ENCODE data around the gene UBA6.

Gene UBA6

GRCh38 chr4:67694662-67695061 is 6.3 kb downstream of the UBA6 start:
- Histone ChIP-seq H3K27me3 (ENCODE audit: control insufficient read depth, low read length) (no peaks in the 10 kb centered on the region), H3F3A (ENCODE audit: control insufficient read depth, insufficient read depth) (no peaks in the 10 kb centered on the region), H3K9me3 (ENCODE audit: control insufficient read depth, insufficient read depth, low read length) (no peaks in the 10 kb centered on the region), H3K4me2 (ENCODE audit: low read length) (no peak overlapping the region), H3K4me3 (ENCODE audit: low read length) (no peak overlapping the region), H3K36me3 (ENCODE audit: control insufficient read depth, low read length) (peaks cover 50% of the 10 kb centered on the region), H3K9me2 (replicated peaks; ENCODE audit: control insufficient read depth, low read length) (no peaks in the 10 kb centered on the region), H3K4me1 (ENCODE audit: control insufficient read depth, low read length) (peaks cover 8% of the 10 kb centered on the region), H4K20me1 (ENCODE audit: control insufficient read depth, insufficient read depth, low read depth, low read length) (no peaks in the 10 kb centered on the region; the same call in 1 of the 2 replicates), H3K27ac (ENCODE audit: low read depth, low read length) (no peak overlapping the region), H3K79me2 (ENCODE audit: control insufficient read depth, low read length) (peaks cover 53% of the 10 kb centered on the region)
- TF ChIP-seq CTCF (IDR thresholded peaks at IDR 0.05; ENCODE audit: low read depth, low read length, poor library complexity, severe bottlenecking) (no peak), EZH2phosphoT487 (IDR thresholded peaks at IDR 0.05; ENCODE audit: borderline replicate concordance, low read length) (no peak)

GRCh38 chr4:67691328-67691727 is 9.6 kb downstream of the UBA6 start:
- Histone ChIP-seq H3K79me2 (ENCODE audit: control insufficient read depth, low read length) (peaks cover 44% of the 10 kb centered on the region), H3K4me3 (ENCODE audit: low read length) (no peak overlapping the region), H3K27ac (ENCODE audit: low read depth, low read length) (no peak overlapping the region), H3K9me3 (ENCODE audit: control insufficient read depth, insufficient read depth, low read length) (no peaks in the 10 kb centered on the region), H3K9me2 (replicated peaks; ENCODE audit: control insufficient read depth, low read length) (no peaks in the 10 kb centered on the region), H3K27me3 (ENCODE audit: control insufficient read depth, low read length) (no peaks in the 10 kb centered on the region), H3F3A (ENCODE audit: control insufficient read depth, insufficient read depth) (no peaks in the 10 kb centered on the region), H4K20me1 (ENCODE audit: control insufficient read depth, insufficient read depth, low read depth, low read length) (no peaks in the 10 kb centered on the region), H3K36me3 (ENCODE audit: control insufficient read depth, low read length) (peaks cover 54% of the 10 kb centered on the region), H3K4me1 (ENCODE audit: control insufficient read depth, low read length) (no peaks in the 10 kb centered on the region), H3K4me2 (ENCODE audit: low read length) (no peak overlapping the region)
- TF ChIP-seq EZH2phosphoT487 (IDR thresholded peaks at IDR 0.05; ENCODE audit: borderline replicate concordance, low read length) (no peak), CTCF (IDR thresholded peaks at IDR 0.05; ENCODE audit: low read depth, low read length, poor library complexity, severe bottlenecking) (no peak)

GRCh38 chr4:67687636-67688035 is 13.3 kb downstream of the UBA6 start:
- Histone ChIP-seq H3K27me3 (ENCODE audit: control insufficient read depth, low read length) (no peaks in the 10 kb centered on the region), H3K4me2 (ENCODE audit: low read length) (no peak overlapping the region), H3K4me1 (ENCODE audit: control insufficient read depth, low read length) (no peaks in the 10 kb centered on the region), H3K36me3 (ENCODE audit: control insufficient read depth, low read length) (peaks cover 53% of the 10 kb centered on the region), H3K4me3 (ENCODE audit: low read length) (no peak overlapping the region), H3K27ac (ENCODE audit: low read depth, low read length) (no peak overlapping the region), H3K9me3 (ENCODE audit: control insufficient read depth, insufficient read depth, low read length) (no peaks in the 10 kb centered on the region), H3F3A (ENCODE audit: control insufficient read depth, insufficient read depth) (no peaks in the 10 kb centered on the region), H4K20me1 (ENCODE audit: control insufficient read depth, insufficient read depth, low read depth, low read length) (no peaks in the 10 kb centered on the region), H3K9me2 (replicated peaks; ENCODE audit: control insufficient read depth, low read length) (no peaks in the 10 kb centered on the region), H3K79me2 (ENCODE audit: control insufficient read depth, low read length) (peaks cover 49% of the 10 kb centered on the region)
- TF ChIP-seq EZH2phosphoT487 (IDR thresholded peaks at IDR 0.05; ENCODE audit: borderline replicate concordance, low read length) (no peak), CTCF (IDR thresholded peaks at IDR 0.05; ENCODE audit: low read depth, low read length, poor library complexity, severe bottlenecking) (no peak)

GRCh38 chr4:67685532-67685859 is 15.5 kb downstream of the UBA6 start:
- Histone ChIP-seq H3K79me2 (ENCODE audit: control insufficient read depth, low read length) (peaks cover 39% of the 10 kb centered on the region), H3F3A (ENCODE audit: control insufficient read depth, insufficient read depth) (no peaks in the 10 kb centered on the region), H3K27ac (ENCODE audit: low read depth, low read length) (no peak overlapping the region), H3K36me3 (ENCODE audit: control insufficient read depth, low read length) (peaks cover 52% of the 10 kb centered on the region), H3K4me1 (ENCODE audit: control insufficient read depth, low read length) (no peaks in the 10 kb centered on the region), H4K20me1 (ENCODE audit: control insufficient read depth, insufficient read depth, low read depth, low read length) (no peaks in the 10 kb centered on the region), H3K4me3 (ENCODE audit: low read length) (no peak overlapping the region), H3K9me2 (replicated peaks; ENCODE audit: control insufficient read depth, low read length) (no peaks in the 10 kb centered on the region), H3K4me2 (ENCODE audit: low read length) (no peak overlapping the region), H3K27me3 (ENCODE audit: control insufficient read depth, low read length) (no peaks in the 10 kb centered on the region), H3K9me3 (ENCODE audit: control insufficient read depth, insufficient read depth, low read length) (no peaks in the 10 kb centered on the region)
- TF ChIP-seq CTCF (IDR thresholded peaks at IDR 0.05; ENCODE audit: low read depth, low read length, poor library complexity, severe bottlenecking) = no peak
- no peak for TF ChIP-seq EZH2phosphoT487 (IDR thresholded peaks at IDR 0.05; ENCODE audit: borderline replicate concordance, low read length)

Data from DOHH2 (cell line).